ENCODE data around the gene ZNF486.
"Not testable (repeated sequence)": the region's sequence is repeated elsewhere in the genome, so short reads cannot be mapped to it uniquely, and the experiment has no call there.

The ZNF486 gene

DNA sequence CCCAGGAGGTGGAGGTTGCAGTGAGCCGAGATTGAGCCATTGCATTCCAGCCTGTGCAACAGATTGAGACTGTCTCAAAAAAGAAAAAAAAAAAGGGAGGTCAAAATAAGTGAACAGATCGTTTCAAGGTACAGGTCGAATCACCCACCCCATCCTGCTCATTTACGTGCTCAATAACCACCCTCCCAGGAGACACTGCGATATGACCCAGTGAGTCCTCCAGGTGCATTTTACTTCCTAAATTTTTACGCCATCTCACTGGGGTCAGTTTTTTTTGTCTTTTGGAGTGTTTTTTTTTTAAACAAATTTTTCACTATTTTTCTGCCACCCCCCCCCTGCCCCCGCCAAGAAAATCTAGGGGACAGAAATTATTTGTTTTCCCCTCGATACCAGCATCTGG lies 68.1 kb downstream of the ZNF486 start:
- no peaks in the 10 kb centered on the region for H3K27me3 ChIP-seq (ENCODE audit: low read depth, low read length)
- no peaks in the 10 kb centered on the region for H3K9me3 ChIP-seq (ENCODE audit: control insufficient read depth in 1 of 2, low read length in 2 of 2)
- H3K27ac ChIP-seq (ENCODE audit: low read length) = no peak overlapping the region
- H3K36me3 ChIP-seq (ENCODE audit: control insufficient read depth in 1 of 2, insufficient read depth in 2 of 2, low read length in 2 of 2) = no peaks in the 10 kb centered on the region
- H3K4me1 ChIP-seq (ENCODE audit: control insufficient read depth in 1 of 2, insufficient read depth in 2 of 2, low read length in 2 of 2) = no peaks in the 10 kb centered on the region
- H3K4me3 ChIP-seq (ENCODE audit: low read depth in 1 of 2, low read length in 2 of 2) = no peak overlapping the region

DNA sequence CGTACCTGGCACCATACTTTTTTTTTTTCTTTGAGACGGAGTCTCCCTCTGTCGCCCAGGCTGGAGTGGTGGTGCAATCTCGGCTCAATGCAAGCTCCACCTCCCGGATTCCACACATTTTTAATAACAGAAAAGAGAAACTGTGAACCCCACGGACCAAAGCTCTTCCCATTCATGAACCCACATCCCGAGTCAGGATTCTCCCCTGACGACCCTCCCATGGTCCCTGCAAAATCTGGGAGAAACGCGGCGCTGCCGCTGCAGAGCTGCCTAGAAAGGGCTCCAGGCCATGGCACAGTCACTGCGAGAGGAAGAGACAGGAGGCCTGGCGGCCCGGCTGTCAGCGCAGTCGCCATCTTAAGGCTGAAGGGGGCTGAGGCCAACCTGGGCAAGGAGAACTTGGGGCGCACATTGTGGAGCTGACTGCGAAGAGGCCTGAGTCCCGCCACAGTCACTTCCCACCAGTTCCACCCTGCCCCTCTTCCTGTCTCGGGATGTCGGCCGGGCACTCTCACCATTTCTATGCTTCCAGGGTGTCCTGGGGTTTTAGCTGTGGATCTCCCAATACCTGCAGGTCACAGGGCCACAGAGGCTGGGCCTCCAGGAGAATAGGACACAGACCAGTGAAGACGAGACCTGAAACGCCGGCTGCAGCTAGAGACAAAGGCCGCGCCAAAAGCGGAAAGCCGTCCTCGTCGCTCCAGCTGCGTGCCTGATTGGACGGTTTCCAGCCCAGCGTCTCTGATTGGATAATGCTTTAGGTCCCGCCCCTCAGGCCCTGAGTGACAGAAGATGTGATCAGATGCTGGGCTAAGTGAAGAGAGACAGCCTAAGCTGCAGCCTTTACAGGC lies 71.0 kb downstream of the ZNF486 start:
- Histone ChIP-seq H3K27ac (ENCODE audit: low read length) (no peak overlapping the region), H3K4me1 (ENCODE audit: control insufficient read depth in 1 of 2, insufficient read depth in 2 of 2, low read length in 2 of 2) (no peaks in the 10 kb centered on the region), H3K4me3 (ENCODE audit: low read depth in 1 of 2, low read length in 2 of 2) (peak overlapping the region; percentile 82 to 96), H3K27me3 (ENCODE audit: low read depth, low read length) (no peaks in the 10 kb centered on the region), H3K36me3 (ENCODE audit: control insufficient read depth in 1 of 2, insufficient read depth in 2 of 2, low read length in 2 of 2) (no peaks in the 10 kb centered on the region), H3K9me3 (ENCODE audit: control insufficient read depth in 1 of 2, low read length in 2 of 2) (no peaks in the 10 kb centered on the region)

DNA sequence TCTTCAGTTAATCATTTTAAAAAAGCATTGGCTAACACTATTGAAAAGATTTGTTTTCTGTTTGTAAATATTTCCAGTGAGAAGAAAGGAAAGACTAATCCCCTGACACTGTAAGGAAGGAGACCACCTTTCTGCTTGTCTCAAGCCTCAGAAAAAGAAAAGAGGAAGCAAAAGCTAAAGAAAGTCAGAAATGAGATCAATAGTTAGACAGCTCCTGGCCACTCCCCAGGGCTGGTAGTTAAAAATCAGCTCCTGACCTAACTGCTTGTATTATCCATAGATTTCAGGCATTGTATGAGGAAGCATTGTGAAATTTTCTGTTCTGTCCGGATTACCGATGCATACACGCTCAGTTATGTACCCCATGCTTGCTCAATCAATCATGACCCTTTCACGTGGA lies 76.6 kb downstream of the ZNF486 start:
- Histone ChIP-seq H3K9me3 (ENCODE audit: control insufficient read depth in 1 of 2, low read length in 2 of 2) (no peaks in the 10 kb centered on the region), H3K27me3 (ENCODE audit: low read depth, low read length) (no peaks in the 10 kb centered on the region), H3K27ac (ENCODE audit: low read length) (no peak overlapping the region), H3K4me3 (ENCODE audit: low read depth in 1 of 2, low read length in 2 of 2) (no peak overlapping the region), H3K4me1 (ENCODE audit: control insufficient read depth in 1 of 2, insufficient read depth in 2 of 2, low read length in 2 of 2) (no peaks in the 10 kb centered on the region), H3K36me3 (ENCODE audit: control insufficient read depth in 1 of 2, insufficient read depth in 2 of 2, low read length in 2 of 2) (no peaks in the 10 kb centered on the region)

DNA sequence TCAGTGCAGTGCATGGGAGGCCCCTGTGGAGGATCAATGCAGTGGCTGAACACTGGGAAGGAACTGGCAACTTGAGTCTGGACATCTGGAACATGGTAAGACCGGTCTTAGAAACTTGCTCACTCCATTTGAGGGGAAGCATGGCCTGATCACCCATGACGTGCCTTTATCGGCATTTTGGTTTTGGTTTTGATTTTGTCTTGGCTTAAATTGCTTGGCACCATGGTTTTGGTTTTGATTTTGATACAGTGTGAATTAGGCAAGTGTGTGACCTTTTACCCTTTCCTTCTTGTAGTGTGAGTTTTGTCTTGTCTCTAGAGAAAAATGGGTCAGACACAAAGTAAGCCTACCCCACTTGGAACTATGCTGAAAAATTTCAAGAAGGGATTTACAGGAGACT lies 77.3 kb downstream of the ZNF486 start:
- Histone ChIP-seq H3K36me3 (ENCODE audit: control insufficient read depth in 1 of 2, insufficient read depth in 2 of 2, low read length in 2 of 2) (no peaks in the 10 kb centered on the region), H3K9me3 (ENCODE audit: control insufficient read depth in 1 of 2, low read length in 2 of 2) (no peaks in the 10 kb centered on the region), H3K27ac (ENCODE audit: low read length) (no peak overlapping the region), H3K4me3 (ENCODE audit: low read depth in 1 of 2, low read length in 2 of 2) (no peak overlapping the region), H3K27me3 (ENCODE audit: low read depth, low read length) (no peaks in the 10 kb centered on the region), H3K4me1 (ENCODE audit: control insufficient read depth in 1 of 2, insufficient read depth in 2 of 2, low read length in 2 of 2) (no peaks in the 10 kb centered on the region)

DNA sequence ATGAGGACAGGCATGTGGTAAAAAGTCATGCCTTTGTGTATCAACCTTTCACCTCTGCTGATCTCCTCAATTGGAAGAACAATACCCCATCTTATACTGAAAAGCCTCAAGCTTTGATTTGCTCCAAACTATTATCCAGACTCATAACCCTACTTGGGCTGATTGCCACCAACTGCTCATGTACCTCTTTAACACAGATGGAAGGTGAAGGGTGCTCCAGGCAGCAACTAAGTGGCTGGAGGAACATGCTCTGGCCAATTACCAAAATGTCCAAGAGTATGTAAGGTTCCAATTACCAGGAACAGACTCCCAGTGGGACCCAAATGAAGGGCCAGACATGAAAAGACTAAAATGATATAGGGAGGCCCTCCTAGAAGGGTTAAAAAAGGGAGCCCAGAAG lies 78.3 kb downstream of the ZNF486 start:
- Histone ChIP-seq H3K4me1 (ENCODE audit: control insufficient read depth in 1 of 2, insufficient read depth in 2 of 2, low read length in 2 of 2) (no peaks in the 10 kb centered on the region), H3K4me3 (ENCODE audit: low read depth in 1 of 2, low read length in 2 of 2) (no peak overlapping the region), H3K36me3 (ENCODE audit: control insufficient read depth in 1 of 2, insufficient read depth in 2 of 2, low read length in 2 of 2) (no peaks in the 10 kb centered on the region), H3K27ac (ENCODE audit: low read length) (no peak overlapping the region), H3K27me3 (ENCODE audit: low read depth, low read length) (no peaks in the 10 kb centered on the region), H3K9me3 (ENCODE audit: control insufficient read depth in 1 of 2, low read length in 2 of 2) (no peaks in the 10 kb centered on the region)

DNA sequence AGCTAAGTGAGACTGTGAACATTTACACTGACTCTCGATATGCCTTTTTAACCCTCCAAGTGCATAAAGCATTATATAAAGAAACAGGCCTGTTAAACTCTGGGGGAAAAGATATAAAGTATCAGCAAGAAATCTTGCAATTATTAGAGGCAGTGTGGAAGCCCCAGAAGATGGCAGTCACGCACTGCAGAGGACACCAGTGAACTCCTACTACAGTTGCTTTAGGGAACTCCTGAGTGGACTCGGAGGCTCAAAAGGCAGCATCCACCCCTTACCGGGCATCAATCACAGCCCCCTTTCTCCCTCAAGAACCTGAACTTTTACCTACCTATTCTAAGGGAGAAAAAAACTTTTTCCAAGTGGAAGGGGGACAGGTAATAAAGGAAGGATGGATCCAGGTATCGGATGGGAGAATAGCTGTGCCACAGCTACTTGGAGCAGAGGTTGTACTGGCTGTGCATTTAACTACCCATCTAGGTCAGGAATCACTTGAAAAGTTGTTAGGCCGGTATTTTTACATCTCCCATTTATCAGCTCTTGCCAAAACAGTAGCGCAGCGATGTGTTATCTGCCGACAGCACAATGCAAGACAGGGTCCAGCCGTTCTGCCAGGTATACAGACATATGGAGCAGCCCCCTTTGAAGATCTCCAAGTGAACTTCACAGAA lies 80.1 kb downstream of the ZNF486 start:
- no peaks in the 10 kb centered on the region for H3K36me3 ChIP-seq (ENCODE audit: control insufficient read depth in 1 of 2, insufficient read depth in 2 of 2, low read length in 2 of 2)
- H3K4me3 ChIP-seq (ENCODE audit: low read depth in 1 of 2, low read length in 2 of 2) = no peak overlapping the region
- H3K9me3 ChIP-seq (ENCODE audit: control insufficient read depth in 1 of 2, low read length in 2 of 2) = no peaks in the 10 kb centered on the region
- H3K27ac ChIP-seq (ENCODE audit: low read length) = no peak overlapping the region
- no peaks in the 10 kb centered on the region for H3K27me3 ChIP-seq (ENCODE audit: low read depth, low read length)
- H3K4me1 ChIP-seq (ENCODE audit: control insufficient read depth in 1 of 2, insufficient read depth in 2 of 2, low read length in 2 of 2) = no peaks in the 10 kb centered on the region

DNA sequence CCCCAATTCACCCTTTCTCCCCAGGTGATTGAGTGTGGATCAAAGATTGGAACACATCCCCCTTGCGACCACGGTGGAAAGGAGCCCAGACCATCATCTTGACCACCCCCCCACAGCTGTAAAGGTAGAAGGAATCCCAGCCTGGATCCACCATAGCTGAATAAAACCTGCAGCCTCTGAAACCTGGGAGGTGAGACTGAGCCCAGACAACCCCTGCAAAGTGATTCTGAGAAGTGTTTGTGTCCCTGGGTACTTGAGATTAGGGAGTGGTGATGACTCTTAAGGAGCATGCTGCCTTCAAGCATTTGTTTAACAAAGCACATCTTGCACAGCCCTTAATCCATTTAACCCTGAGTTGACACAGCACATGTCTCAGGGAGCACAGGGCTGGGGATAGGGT lies 81.2 kb downstream of the ZNF486 start:
- not testable (repeated sequence) for H3K27ac ChIP-seq (ENCODE audit: low read length); H3K4me1 ChIP-seq (ENCODE audit: control insufficient read depth in 1 of 2, insufficient read depth in 2 of 2, low read length in 2 of 2); H3K27me3 ChIP-seq (ENCODE audit: low read depth, low read length); H3K9me3 ChIP-seq (ENCODE audit: control insufficient read depth in 1 of 2, low read length in 2 of 2); H3K4me3 ChIP-seq (ENCODE audit: low read depth in 1 of 2, low read length in 2 of 2); H3K36me3 ChIP-seq (ENCODE audit: control insufficient read depth in 1 of 2, insufficient read depth in 2 of 2, low read length in 2 of 2)
